MM.1S (cell line): Measurements from ENCODE around the gene MYLK.

Experiments
- DNase-seq: peaks from one replicate; pipeline ENCODE4 v3.0.0-alpha.2; 2015
- H2AFZ ChIP-seq: fragments of 300-600 bp; sonication (generic); 2 replicates; pipeline ENCODE4 v1.6.0; 2016; ENCODE audit warnings: antibody characterized with exemption, low read length
- H3F3A ChIP-seq: fragments of 300-600 bp; sonication (generic); 2 replicates; pipeline ENCODE4 v1.6.1; 2016; ENCODE audit warnings: mild to moderate bottlenecking, antibody characterized with exemption, low read length, moderate library complexity, mixed read lengths; ENCODE audit not compliant: insufficient read depth
- H3K27ac ChIP-seq: fragments of 300-600 bp; sonication (generic); 2 replicates; pipeline ENCODE4 v1.5.1; 2016; ENCODE audit warnings: mild to moderate bottlenecking, low read length
- H3K27me3 ChIP-seq: fragments of 300-600 bp; sonication (generic); replicated peaks from 2 replicates; pipeline ENCODE4 v1.6.0; 2016; ENCODE audit warnings: low read length; ENCODE audit not compliant: insufficient read depth
- H3K36me3 ChIP-seq: fragments of 300-600 bp; sonication (generic); replicated peaks from 2 replicates; pipeline ENCODE4 v1.6.1; 2016; ENCODE audit warnings: mild to moderate bottlenecking, low read length, mixed read lengths; ENCODE audit not compliant: insufficient read depth
- H3K4me1 ChIP-seq: fragments of 300-600 bp; sonication (generic); 2 replicates; pipeline ENCODE4 v1.6.1; 2016; ENCODE audit warnings: low read length, mixed read lengths
- H3K4me2 ChIP-seq: fragments of 300-600 bp; sonication (generic); 2 replicates; pipeline ENCODE4 v1.6.0; 2016; ENCODE audit warnings: low read depth, low read length
- H3K4me3 ChIP-seq: fragments of 300-600 bp; sonication (generic); 2 replicates; pipeline ENCODE4 v1.5.1; 2016; ENCODE audit warnings: low read length, mixed read lengths
- H3K79me2 ChIP-seq: fragments of 300-600 bp; sonication (generic); 2 replicates; pipeline ENCODE4 v1.6.1; 2016; ENCODE audit warnings: mixed run types, low read length, mixed read lengths
- H3K9ac ChIP-seq: fragments of 300-600 bp; sonication (generic); 2 replicates; pipeline ENCODE4 v1.6.1; 2016; ENCODE audit warnings: low read length, mixed read lengths
- H3K9me2 ChIP-seq: fragments of 300-600 bp; sonication (generic); replicated peaks from 2 replicates; pipeline ENCODE4 v1.6.1; 2016; ENCODE audit warnings: mild to moderate bottlenecking, low read length, mixed read lengths; ENCODE audit not compliant: insufficient read depth
- H3K9me3 ChIP-seq: fragments of 300-600 bp; sonication (generic); replicated peaks from 2 replicates; pipeline ENCODE4 v1.6.1; 2016; ENCODE audit warnings: mild to moderate bottlenecking, low read length, mixed read lengths; ENCODE audit not compliant: insufficient read depth
- H4K20me1 ChIP-seq: fragments of 300-600 bp; sonication (generic); 2 replicates; pipeline ENCODE4 v1.6.1; 2016; ENCODE audit warnings: mild to moderate bottlenecking, low read length, moderate library complexity, mixed read lengths; ENCODE audit not compliant: insufficient read depth
- EZH2 ChIP-seq: fragments of 300-600 bp; sonication (generic); optimal IDR thresholded peaks from 2 replicates; pipeline ENCODE3; 2017; ENCODE audit warnings: low read depth, mild to moderate bottlenecking, antibody characterized with exemption, low read length, mixed read lengths
- EZH2phosphoT487 ChIP-seq: fragments of 300-600 bp; sonication (generic); IDR thresholded peaks from 2 replicates; pipeline ENCODE4 v1.6.1; 2018; ENCODE audit warnings: antibody characterized with exemption, low read length
- TF ChIP-seq, protein P1 (sequence below): fragments of 300-600 bp; sonication (generic); IDR thresholded peaks from 2 replicates; pipeline ENCODE4 v1.5.1; 2016; ENCODE audit warnings: antibody characterized with exemption, low read length, mixed read lengths

The MYLK gene

DNA sequence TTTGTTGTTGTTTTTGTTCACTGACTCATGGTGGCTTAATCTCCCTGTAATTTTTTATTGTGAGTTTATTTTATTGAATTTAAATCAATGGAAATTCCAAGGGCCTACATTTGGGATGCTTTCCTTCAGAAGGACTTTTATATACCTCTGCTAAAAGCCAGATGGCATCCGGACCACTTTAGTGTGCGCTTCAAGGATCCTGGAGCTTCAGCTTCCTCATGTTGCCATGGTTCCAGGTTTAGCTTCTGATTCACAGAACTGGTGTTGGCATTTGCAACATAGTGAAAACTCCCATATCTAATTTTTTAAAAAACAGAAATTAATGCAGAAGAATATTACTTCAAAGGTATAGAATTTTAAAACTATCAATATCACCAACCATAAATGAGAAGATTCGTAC lies 290.8 kb downstream of the MYLK start:
- DNase-seq: no peak
- Histone ChIP-seq H2AFZ (no peak overlapping the region), H3K9ac (no peak overlapping the region), H4K20me1 (no peaks in the 10 kb centered on the region), H3F3A (no peaks in the 10 kb centered on the region), H3K9me2 (no peaks in the 10 kb centered on the region), H3K4me1 (no peaks in the 10 kb centered on the region), H3K27ac (no peak overlapping the region), H3K4me3 (no peak overlapping the region), H3K79me2 (no peaks in the 10 kb centered on the region), H3K36me3 (no peaks in the 10 kb centered on the region), H3K9me3 (no peaks in the 10 kb centered on the region), H3K27me3 (no peaks in the 10 kb centered on the region), H3K4me2 (no peak overlapping the region)
- TF ChIP-seq, protein P1, sequence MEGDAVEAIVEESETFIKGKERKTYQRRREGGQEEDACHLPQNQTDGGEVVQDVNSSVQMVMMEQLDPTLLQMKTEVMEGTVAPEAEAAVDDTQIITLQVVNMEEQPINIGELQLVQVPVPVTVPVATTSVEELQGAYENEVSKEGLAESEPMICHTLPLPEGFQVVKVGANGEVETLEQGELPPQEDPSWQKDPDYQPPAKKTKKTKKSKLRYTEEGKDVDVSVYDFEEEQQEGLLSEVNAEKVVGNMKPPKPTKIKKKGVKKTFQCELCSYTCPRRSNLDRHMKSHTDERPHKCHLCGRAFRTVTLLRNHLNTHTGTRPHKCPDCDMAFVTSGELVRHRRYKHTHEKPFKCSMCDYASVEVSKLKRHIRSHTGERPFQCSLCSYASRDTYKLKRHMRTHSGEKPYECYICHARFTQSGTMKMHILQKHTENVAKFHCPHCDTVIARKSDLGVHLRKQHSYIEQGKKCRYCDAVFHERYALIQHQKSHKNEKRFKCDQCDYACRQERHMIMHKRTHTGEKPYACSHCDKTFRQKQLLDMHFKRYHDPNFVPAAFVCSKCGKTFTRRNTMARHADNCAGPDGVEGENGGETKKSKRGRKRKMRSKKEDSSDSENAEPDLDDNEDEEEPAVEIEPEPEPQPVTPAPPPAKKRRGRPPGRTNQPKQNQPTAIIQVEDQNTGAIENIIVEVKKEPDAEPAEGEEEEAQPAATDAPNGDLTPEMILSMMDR: no peak
- TF ChIP-seq EZH2phosphoT487: no peak
- no peak for TF ChIP-seq EZH2

DNA sequence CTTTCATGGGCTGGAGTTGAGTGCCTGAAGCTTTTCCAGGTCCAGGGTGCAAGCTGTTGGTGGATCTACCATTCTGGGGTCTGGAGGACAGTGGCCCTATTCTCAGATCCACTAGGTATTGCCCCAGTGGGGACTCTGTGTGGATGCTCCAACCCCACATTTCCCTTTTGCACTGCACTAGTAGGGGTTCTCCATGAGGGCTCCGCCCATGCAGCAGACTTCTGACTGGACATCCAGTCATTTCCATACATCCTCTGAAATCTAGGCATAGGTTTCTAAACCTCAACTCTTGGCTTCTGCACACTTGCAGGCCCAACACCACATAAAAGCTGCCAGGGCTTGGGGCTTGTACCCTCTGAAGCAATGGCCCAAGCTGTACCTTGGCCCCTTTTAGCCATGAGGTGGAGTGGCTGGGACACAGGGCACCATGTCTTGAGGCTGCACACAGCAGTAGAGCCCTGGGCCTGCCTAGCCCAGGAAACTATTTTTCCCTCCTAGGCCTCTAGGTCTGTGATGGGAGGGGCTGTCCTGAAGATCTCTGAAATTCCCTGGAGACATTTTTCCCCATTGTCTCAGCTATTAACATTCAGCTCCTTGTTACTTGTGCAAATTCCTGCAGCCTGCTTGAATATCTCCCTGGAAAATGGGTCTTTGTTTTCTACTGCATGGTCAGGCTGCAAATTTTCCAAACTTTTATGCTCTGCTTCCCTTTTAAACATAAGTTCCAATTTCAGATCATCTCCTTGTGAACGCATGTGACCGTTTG lies 293.3 kb downstream of the MYLK start:
- TF ChIP-seq EZH2phosphoT487: no peak
- TF ChIP-seq, protein P1: no peak
- no peak for TF ChIP-seq EZH2
- H3K79me2 ChIP-seq: no peaks in the 10 kb centered on the region
- DNase-seq: no peak
- H3K4me3 ChIP-seq: no peak overlapping the region
- no peaks in the 10 kb centered on the region for H3K4me1 ChIP-seq
- H2AFZ ChIP-seq: no peak overlapping the region
- no peaks in the 10 kb centered on the region for H3K36me3 ChIP-seq
- no peak overlapping the region for H3K27ac ChIP-seq
- H3K9ac ChIP-seq: no peak overlapping the region
- no peaks in the 10 kb centered on the region for H3K9me2 ChIP-seq
- no peak overlapping the region for H3K4me2 ChIP-seq
- H3F3A ChIP-seq: no peaks in the 10 kb centered on the region
- no peaks in the 10 kb centered on the region for H4K20me1 ChIP-seq
- H3K9me3 ChIP-seq: no peaks in the 10 kb centered on the region
- no peaks in the 10 kb centered on the region for H3K27me3 ChIP-seq

- H3K9me3 ChIP-seq: no peaks in the 10 kb centered on the region
- no peaks in the 10 kb centered on the region for H3K36me3 ChIP-seq
- no peaks in the 10 kb centered on the region for H3F3A ChIP-seq
- DNase-seq: no peak
- H3K4me3 ChIP-seq: no peak overlapping the region
- no peaks in the 10 kb centered on the region for H3K27me3 ChIP-seq
- no peaks in the 10 kb centered on the region for H3K9me2 ChIP-seq
- H3K79me2 ChIP-seq: peaks cover 20% of the 10 kb centered on the region
- H4K20me1 ChIP-seq: no peaks in the 10 kb centered on the region
- no peak overlapping the region for H3K27ac ChIP-seq
- no peak for TF ChIP-seq EZH2
- TF ChIP-seq, protein P1: no peak
- TF ChIP-seq EZH2phosphoT487: no peak
- no peak overlapping the region for H3K9ac ChIP-seq
- no peak overlapping the region for H2AFZ ChIP-seq
- H3K4me2 ChIP-seq: no peak overlapping the region
- H3K4me1 ChIP-seq: peaks cover 12% of the 10 kb centered on the region
Measured at GRCh38 chr3:123587401-123587800, 296.7 kb downstream of the MYLK start.
